ENCODE data around the gene DCLK1.

GRCh38 chr13:36158611-36159010 lies 27.4 kb upstream of the DCLK1 start:
- no peak for TF ChIP-seq TAF1 (IDR thresholded peaks at IDR 0.05; ENCODE audit: borderline replicate concordance, insufficient read depth, low read length)
- TF ChIP-seq POLR2AphosphoS5 (IDR thresholded peaks at IDR 0.05; ENCODE audit: low read depth, low read length), result no peak
- no peak for TF ChIP-seq SIN3A (IDR thresholded peaks at IDR 0.05; ENCODE audit: borderline replicate concordance, insufficient read depth, low read length)
- TF ChIP-seq REST (IDR thresholded peaks at IDR 0.05; ENCODE audit: insufficient read depth in 1 of 2, low read depth in 2 of 2, low read length in 2 of 2), result no peak
- no peak for TF ChIP-seq FOXP2 (optimal IDR thresholded peaks at IDR 0.05; ENCODE audit: borderline replicate concordance, extremely low read depth, extremely low read length, insufficient read depth)
